Activated naive CD4-positive, alpha-beta T cell treated with anti-CD3 and anti-CD28 coated beads, Interleukin-2, amount 50 U/mL, for 72 hours (primary cell): ENCODE data around the gene STX10. TPM values are rescaled to one million over a fixed set of nuclear protein-coding genes. Genes with fewer than 3 reads are reported as not detected.
A peak's percentile ranks its signal among the peaks of the same experiment; 100 is the strongest.
"Not testable (repeated sequence)": the region's sequence is repeated elsewhere in the genome, so short reads cannot be mapped to it uniquely, and the experiment has no call there.

Source experiments
- ATAC-seq, 2 donors: fragments of 150-1000 bp; cut with Tn5 transposase; 2 replicates each; pipeline ENCODE4 v1.10.0; 2021; ENCODE audit warnings: mild to moderate bottlenecking in 2 of 2, moderate library complexity in 2 of 2
- DNase-seq, 2 donors: peaks; one replicate each; pipeline ENCODE4 v3.0.0; 2021 to 2022; ENCODE audit warnings: low spot score in 2 of 2
- H3K27ac Mint-ChIP-seq, 2 donors: one replicate each; pipeline ENCODE4 v1.8.0; 2022; ENCODE audit warnings: mild to moderate bottlenecking in 2 of 2, mixed read lengths in 2 of 2
- H3K36me3 Mint-ChIP-seq, 2 donors: one replicate each; pipeline ENCODE4 v1.8.0; 2022; ENCODE audit warnings: mixed read lengths in 2 of 2
- H3K9me3 Mint-ChIP-seq, 2 donors: one replicate each; pipeline ENCODE4 v1.8.0; 2022; ENCODE audit warnings: mixed read lengths in 2 of 2
- total RNA-seq, 2 donors: library from RNA; stranded (reverse); gene quantifications; one replicate each; pipeline ENCODE4 v1.2.3, GENCODE V29; 2022

The STX10 gene
- total RNA-seq, 2 donors from 2014 or later: 67.2 to 77.1 TPM

GRCh38 chr19:13171146-13171545 is 21.0 kb upstream of the STX10 start:
- Mint-ChIP-seq H3K9me3 (no peaks in the 10 kb centered on the region), H3K27ac (peak overlapping the region in 1 of 2 donors; percentile 96), H3K36me3 (peaks cover 7 to 15% of the 10 kb centered on the region in 2 donors)
- DNase-seq: no peak
- no peak for ATAC-seq

DNA sequence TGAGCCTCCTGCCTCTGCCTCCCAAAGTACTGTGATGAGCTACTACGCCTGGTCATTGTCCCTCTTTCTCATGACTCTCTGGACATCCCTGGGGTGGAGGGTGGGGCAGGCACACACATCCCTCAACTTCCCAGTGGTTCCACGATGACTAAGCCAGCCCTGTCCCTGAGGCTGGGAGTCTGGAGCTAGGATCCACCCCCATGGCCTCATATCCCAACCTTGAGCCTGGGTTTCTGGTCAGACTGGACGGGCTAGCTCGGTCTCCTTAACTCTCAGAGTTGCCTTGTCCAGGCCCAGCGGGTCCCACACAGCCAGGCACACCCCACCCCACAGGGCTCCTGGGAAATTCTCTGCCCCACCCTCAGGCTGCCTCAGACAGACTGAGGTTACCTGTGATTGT is 19.6 kb upstream of the STX10 start:
- no peak for ATAC-seq
- no peak for DNase-seq
- Mint-ChIP-seq H3K27ac (peak overlapping the region in 1 of 2 donors; percentile 44), H3K9me3 (no peaks in the 10 kb centered on the region), H3K36me3 (peaks cover 7 to 15% of the 10 kb centered on the region in 2 donors)

DNA sequence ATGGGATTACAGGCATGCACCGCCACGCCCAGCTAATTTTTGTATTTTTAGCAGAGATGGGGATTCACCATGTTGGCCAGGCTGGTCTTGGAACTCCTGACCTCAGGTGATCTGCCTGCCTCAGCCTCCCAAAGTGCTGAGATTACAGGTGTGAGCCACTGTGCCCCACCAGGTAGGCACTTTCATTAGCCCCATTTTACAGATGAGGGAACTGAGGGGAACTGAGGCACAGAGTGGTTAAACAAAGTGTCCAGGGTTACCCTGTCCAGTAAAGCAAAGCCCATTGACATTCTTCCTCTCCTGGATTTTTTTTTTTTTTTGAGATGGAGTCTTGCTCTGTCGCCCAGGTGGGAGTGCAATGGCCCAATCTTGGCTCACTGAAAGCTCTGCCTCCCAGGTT is 16.0 kb upstream of the STX10 start:
- ATAC-seq, H3K36me3 Mint-ChIP-seq, H3K9me3 Mint-ChIP-seq, DNase-seq: not testable (repeated sequence)
- H3K27ac Mint-ChIP-seq: peak overlapping the region in 1 of 2 donors; percentile 82

- H3K27ac Mint-ChIP-seq: peak overlapping the region in 1 of 2 donors; percentile 82
- H3K36me3 Mint-ChIP-seq: peaks cover 0 to 6% of the 10 kb centered on the region in 2 donors
- H3K9me3 Mint-ChIP-seq: no peaks in the 10 kb centered on the region
- ATAC-seq: no peak
- no peak for DNase-seq
These were observed 15.2 kb upstream of the STX10 start for GRCh38 chr19:13165162-13165997.

GRCh38 chr19:13164343-13165161 is 14.4 kb upstream of the STX10 start:
- H3K9me3 Mint-ChIP-seq: no peaks in the 10 kb centered on the region
- DNase-seq (peak; percentile 42 to 79), ATAC-seq (peak; percentile 10 to 31)
- peak overlapping the region; percentile 82 to 85 for H3K27ac Mint-ChIP-seq
- H3K36me3 Mint-ChIP-seq: peaks cover 0 to 6% of the 10 kb centered on the region in 2 donors

DNA sequence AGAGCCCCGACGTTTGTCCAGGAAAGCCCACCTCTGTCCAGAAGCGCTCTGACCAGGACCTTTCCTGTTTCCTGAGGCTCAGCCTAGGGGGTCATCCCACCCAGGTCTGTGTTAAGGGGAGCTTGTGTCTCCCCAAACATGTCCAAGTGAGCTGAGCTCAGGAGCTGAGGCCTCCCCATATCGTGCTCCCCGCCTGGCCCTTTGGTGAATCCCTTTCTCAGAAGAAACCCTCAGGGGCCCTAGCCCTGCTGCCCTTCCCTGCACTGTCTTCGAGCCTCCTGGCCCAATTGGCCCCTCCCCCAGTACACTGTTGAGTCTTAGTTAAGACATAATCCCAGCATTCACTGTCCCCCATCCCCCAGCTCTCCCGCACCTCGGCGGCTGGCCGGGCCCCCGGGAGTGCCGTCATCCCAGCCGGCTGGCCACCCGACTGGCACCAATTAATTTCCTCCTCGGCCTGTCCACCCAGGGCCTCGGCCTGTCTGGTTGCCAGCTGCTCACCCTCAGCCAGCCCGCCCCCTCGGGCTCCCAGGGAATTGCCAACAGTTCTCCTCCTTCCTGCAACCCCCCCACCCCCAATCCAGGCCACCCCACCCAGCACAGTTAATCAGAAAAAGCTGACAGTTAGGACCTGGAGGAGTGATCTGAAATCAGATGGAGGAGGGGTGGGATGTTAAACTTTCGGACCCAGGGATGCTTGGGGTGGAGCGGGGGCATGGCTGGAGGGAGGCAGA is 13.6 kb upstream of the STX10 start:
- Mint-ChIP-seq H3K9me3 (no peaks in the 10 kb centered on the region), H3K36me3 (peaks cover 0 to 6% of the 10 kb centered on the region in 2 donors), H3K27ac (peak overlapping the region; percentile 82 to 93)
- peak; percentile 61 to 71 for DNase-seq
- peak; percentile 9 to 34 for ATAC-seq

GRCh38 chr19:13162724-13163608 is 12.8 kb upstream of the STX10 start:
- peak; percentile 67 to 70 for ATAC-seq
- H3K27ac Mint-ChIP-seq: peak overlapping the region; percentile 82 to 93
- H3K36me3 Mint-ChIP-seq: peaks cover 0 to 5% of the 10 kb centered on the region in 2 donors

DNA sequence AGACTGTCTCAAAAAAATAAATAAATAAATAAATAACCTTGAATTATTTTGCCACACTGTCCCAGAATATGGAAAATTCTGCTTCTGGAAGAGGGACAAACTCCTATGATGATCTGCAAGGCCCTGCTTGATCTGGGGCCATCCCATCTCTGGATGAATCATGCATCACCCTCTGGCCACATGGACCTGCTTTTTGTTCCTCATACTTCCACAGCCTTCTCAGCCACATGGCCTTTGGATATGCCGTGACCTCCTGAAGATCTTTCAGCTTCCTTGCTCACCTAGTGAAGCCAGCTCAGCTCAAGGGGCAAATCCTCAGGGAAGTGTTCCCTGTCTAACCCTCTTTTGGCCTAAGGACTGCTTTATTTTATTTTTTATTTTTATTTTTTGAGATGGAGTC is 10.4 kb upstream of the STX10 start:
- Mint-ChIP-seq H3K36me3 (no peaks in the 10 kb centered on the region), H3K9me3 (no peaks in the 10 kb centered on the region), H3K27ac (no peak overlapping the region)
- peak in 1 of 2 donors; percentile 51 for DNase-seq
- ATAC-seq: no peak

More at GRCh38 chr19:13162724-13163608, 12.8 kb upstream of the STX10 start:
- peak; percentile 84 to 95 for DNase-seq
- H3K9me3 Mint-ChIP-seq: no peaks in the 10 kb centered on the region

DNA sequence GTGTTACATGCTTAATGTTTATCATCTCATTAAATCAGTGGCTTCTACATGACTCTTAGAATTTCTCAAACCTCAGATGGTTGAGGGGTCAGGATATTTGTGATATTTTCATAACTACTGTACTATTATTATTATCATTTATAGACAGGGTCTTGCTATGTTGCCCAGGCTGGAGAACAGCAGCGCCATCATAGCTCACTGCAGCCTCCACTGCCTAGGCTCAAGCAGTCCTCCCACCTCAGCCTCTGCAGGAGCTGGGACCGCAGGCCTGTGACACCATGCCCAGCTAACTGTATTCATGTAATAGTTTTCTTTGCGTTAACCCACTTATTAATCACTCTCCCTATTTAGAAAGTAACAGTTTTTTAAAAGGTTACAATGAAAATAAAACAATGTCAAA is 9.5 kb upstream of the STX10 start:
- no peak for ATAC-seq
- Mint-ChIP-seq H3K27ac (no peak overlapping the region), H3K36me3 (peaks cover 5 to 6% of the 10 kb centered on the region in 2 donors), H3K9me3 (no peaks in the 10 kb centered on the region)
- no peak for DNase-seq

GRCh38 chr19:13155472-13156359 is 5.5 kb upstream of the STX10 start:
- Mint-ChIP-seq H3K9me3 (no peaks in the 10 kb centered on the region), H3K27ac (peak overlapping the region; percentile 97 to 99), H3K36me3 (peaks cover 38 to 39% of the 10 kb centered on the region in 2 donors)
- ATAC-seq (peak; percentile 4 to 5), DNase-seq (peak; percentile 54 to 86)

DNA sequence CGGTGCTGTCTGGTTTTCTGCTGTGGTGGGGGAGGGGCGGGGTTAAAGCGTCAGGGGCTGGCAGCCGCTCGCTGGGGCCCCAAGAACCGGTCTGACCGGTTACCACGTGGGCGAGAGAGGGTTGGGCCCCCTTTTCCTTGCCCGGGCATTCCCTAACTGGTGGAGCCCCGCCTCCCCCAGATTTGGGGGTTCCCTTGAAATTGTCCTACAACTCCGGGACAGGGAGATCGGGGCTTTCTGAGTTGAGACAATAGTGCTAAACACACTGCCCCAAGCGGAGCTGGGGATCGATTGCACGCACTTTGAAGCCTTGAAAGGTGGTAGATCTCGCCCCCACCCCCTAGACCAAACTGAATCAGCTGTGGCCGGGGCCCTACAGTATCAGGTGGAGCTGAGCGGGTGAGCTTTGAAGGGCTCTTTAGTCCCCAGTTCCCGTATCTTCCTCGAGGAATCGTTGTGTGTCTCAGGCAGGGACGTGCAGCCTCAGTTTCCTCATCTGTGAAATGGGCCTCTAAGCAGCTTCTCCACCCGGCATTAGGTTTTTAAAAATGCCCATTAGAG is 4.8 kb upstream of the STX10 start:
- ATAC-seq (peak; percentile 33 to 39), DNase-seq (peak; percentile 75 to 88)
- H3K27ac Mint-ChIP-seq: peak overlapping the region; percentile 97 to 99
- H3K9me3 Mint-ChIP-seq: no peaks in the 10 kb centered on the region
- H3K36me3 Mint-ChIP-seq: peaks cover 45% of the 10 kb centered on the region in 2 donors

- ATAC-seq (peak in 1 of 2 donors; percentile 2), DNase-seq (peak; percentile 53 to 80)
- H3K9me3 Mint-ChIP-seq: no peaks in the 10 kb centered on the region
- H3K36me3 Mint-ChIP-seq: peaks cover 49% of the 10 kb centered on the region in 2 donors
- H3K27ac Mint-ChIP-seq: peak overlapping the region; percentile 97 to 99
These were observed 4.1 kb upstream of the STX10 start for GRCh38 chr19:13154241-13154778.

GRCh38 chr19:13153569-13154240 is 3.5 kb upstream of the STX10 start:
- H3K9me3 Mint-ChIP-seq: no peaks in the 10 kb centered on the region
- H3K27ac Mint-ChIP-seq: peak overlapping the region; percentile 97 to 100
- H3K36me3 Mint-ChIP-seq: peaks cover 50 to 55% of the 10 kb centered on the region in 2 donors
- DNase-seq (peak in 1 of 2 donors; percentile 36), ATAC-seq (no peak)
